ENCODE results near the gene PAXX.

PAXX gene

GRCh38 chr9:136992819-136993369, 672 bp downstream of the PAXX start:
- TF ChIP-seq CTCF (IDR thresholded peaks at IDR 0.05; ENCODE audit: low read depth, low read length): no peak
- peak overlapping the region; percentile 79 for H3K4me3 ChIP-seq (ENCODE audit: low read depth, low read length)

- no peak for TF ChIP-seq CTCF (IDR thresholded peaks at IDR 0.05; ENCODE audit: low read depth, low read length)
- no peak overlapping the region for H3K4me3 ChIP-seq (ENCODE audit: low read depth, low read length)
These were observed 2.1 kb downstream of the PAXX start for GRCh38 chr9:136994180-136994887.

GRCh38 chr9:136994888-136995230, 2.6 kb downstream of the PAXX start:
- no peak overlapping the region for H3K4me3 ChIP-seq (ENCODE audit: low read depth, low read length)
- no peak for TF ChIP-seq CTCF (IDR thresholded peaks at IDR 0.05; ENCODE audit: low read depth, low read length)

GRCh38 chr9:136995362-136995761, 3.1 kb downstream of the PAXX start:
- no peak for TF ChIP-seq CTCF (IDR thresholded peaks at IDR 0.05; ENCODE audit: low read depth, low read length)
- no peak overlapping the region for H3K4me3 ChIP-seq (ENCODE audit: low read depth, low read length)

- no peak overlapping the region for H3K4me3 ChIP-seq (ENCODE audit: low read depth, low read length)
These were observed 3.6 kb downstream of the PAXX start for GRCh38 chr9:136995772-136996311.

GRCh38 chr9:136996361-136997292, 4.4 kb downstream of the PAXX start, which contains the start of gene CLIC3:
Gene CLIC3 (minus strand): TSS chr9:136996568. CDS start chr9:136996543, 25 bp downstream.
- no peak for TF ChIP-seq CTCF (IDR thresholded peaks at IDR 0.05; ENCODE audit: low read depth, low read length)
- H3K4me3 ChIP-seq (ENCODE audit: low read depth, low read length): no peak within 1 kb of the TSS

More at GRCh38 chr9:136995772-136996311, 3.6 kb downstream of the PAXX start:
- TF ChIP-seq CTCF (IDR thresholded peaks at IDR 0.05; ENCODE audit: low read depth, low read length): no peak

Data from WI38 (cell line).